ENCODE results near the gene AFF3. TPM values are rescaled to one million over a fixed set of nuclear protein-coding genes. Genes with fewer than 3 reads are reported as not detected.

Gene AFF3
- total and polyA plus RNA-seq, 10 of the 15 experiments (the other 5 are each of a cell fraction or from before 2014, with no cell fraction given): 0.26 to 5.5 (median 3.0) TPM

DNA sequence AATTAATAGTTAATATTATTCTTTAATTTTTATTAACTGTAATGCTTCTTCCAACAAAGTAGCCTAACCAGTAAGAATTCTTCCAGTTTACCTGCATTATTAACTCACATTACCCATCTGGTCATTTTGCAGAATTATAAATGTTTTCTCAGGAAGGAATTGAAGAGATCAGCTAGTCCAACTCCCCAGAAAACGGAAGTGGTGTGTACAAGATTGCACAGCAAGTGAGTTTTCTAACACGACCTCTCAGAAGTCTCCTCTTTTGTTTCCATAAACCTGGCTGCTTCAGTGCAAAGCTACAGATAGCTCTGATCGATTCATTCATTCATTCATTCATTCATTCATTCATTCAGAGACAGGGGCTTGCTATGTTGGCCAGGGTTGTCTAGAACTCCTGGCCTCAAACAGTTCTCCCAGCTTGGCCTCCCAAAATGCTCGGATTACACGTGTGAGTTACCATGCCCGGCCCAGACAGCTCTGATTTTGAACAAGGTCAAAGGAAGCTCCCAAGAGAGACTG lies 523.8 kb downstream of the AFF3 start (continued):
- TF ChIP-seq, protein P1, sequence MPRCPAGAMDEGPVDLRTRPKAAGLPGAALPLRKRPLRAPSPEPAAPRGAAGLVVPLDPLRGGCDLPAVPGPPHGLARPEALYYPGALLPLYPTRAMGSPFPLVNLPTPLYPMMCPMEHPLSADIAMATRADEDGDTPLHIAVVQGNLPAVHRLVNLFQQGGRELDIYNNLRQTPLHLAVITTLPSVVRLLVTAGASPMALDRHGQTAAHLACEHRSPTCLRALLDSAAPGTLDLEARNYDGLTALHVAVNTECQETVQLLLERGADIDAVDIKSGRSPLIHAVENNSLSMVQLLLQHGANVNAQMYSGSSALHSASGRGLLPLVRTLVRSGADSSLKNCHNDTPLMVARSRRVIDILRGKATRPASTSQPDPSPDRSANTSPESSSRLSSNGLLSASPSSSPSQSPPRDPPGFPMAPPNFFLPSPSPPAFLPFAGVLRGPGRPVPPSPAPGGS (IDR thresholded peaks at IDR 0.05; ENCODE audit: borderline replicate concordance, insufficient read depth, low read depth, low read length, poor library complexity, severe bottlenecking): no peak
- TF ChIP-seq BMI1 (IDR thresholded peaks at IDR 0.05; ENCODE audit: borderline replicate concordance) (no peak), CEBPB (IDR thresholded peaks at IDR 0.05; ENCODE audit: borderline replicate concordance in 1 of 2, low read depth in 2 of 2, low read length in 2 of 2) (no peak)

DNA sequence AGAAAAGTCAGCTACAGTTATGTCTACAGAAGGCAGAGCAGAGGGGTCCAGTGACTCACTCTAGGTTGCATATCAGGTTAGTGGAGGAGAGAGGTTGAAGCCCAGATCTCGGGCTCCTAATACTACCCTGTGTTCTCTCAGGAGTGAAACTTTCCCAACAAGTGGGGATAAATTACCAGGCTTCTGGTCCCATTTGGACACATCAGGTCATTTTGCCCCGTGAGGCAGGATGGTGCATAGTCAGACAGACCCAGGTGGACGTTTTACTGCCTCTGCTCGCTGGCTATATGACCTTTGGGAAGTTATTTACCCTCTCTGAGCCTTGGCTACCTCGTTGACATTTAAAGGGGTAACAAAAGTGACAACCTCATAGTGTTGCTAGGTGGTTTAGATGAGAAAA lies 524.6 kb downstream of the AFF3 start:
- Histone ChIP-seq H4K20me1 (ENCODE audit: control insufficient read depth, insufficient read depth) (no peaks in the 10 kb centered on the region), H3K36me3 (ENCODE audit: control insufficient read depth in 2 of 2, insufficient read depth in 2 of 2, low read length in 1 of 2) (no peaks in the 10 kb centered on the region), H3K4me1 (ENCODE audit: control insufficient read depth, insufficient read depth, low read length) (no peaks in the 10 kb centered on the region), H3K9me3 (replicated peaks; ENCODE audit: control insufficient read depth, insufficient read depth, low read length) (no peaks in the 10 kb centered on the region), H3K79me2 (ENCODE audit: control insufficient read depth, insufficient read depth, low read length) (no peaks in the 10 kb centered on the region), H3K27ac (ENCODE audit: control insufficient read depth, insufficient read depth) (no peak overlapping the region), H3K27me3 (replicated peaks in 1 of 2; ENCODE audit: control insufficient read depth in 2 of 2, insufficient read depth in 2 of 2, low read length in 1 of 2) (no peaks in the 10 kb centered on the region), H3K4me3 (no peak overlapping the region), H2AFZ (ENCODE audit: control insufficient read depth, low read depth, low read length) (no peak overlapping the region), H3K9ac (ENCODE audit: control insufficient read depth, insufficient read depth, low read length) (no peak overlapping the region), H3K4me2 (ENCODE audit: control insufficient read depth, insufficient read depth) (no peak overlapping the region)
- intact Hi-C loops (cut with micrococcal nuclease; ENCODE audit: unreplicated experiment): no loop called here
- ChIA-PET CTCF (no interaction called here), POLR2A (no interaction called here), SMC1A (ENCODE audit: uncharacterized antibody, unreplicated experiment) (no interaction called here), RAD21 (ENCODE audit: unreplicated experiment) (no interaction called here)
- in situ Hi-C loops (cut with MboI): no loop called here
- BruUV-seq (replicated peaks): no TSS peak
- FAIRE-seq: no peak
- WGBS (ENCODE audit: insufficient coverage, insufficient replicate concordance, low lambda C conversion rate, missing lambda C conversion rate): 11% methylated on average over 5 of the region's 5 CpGs
- no peak for ATAC-seq
- TF ChIP-seq FOXK2 (IDR thresholded peaks at IDR 0.05): no peak
- TF ChIP-seq ZNF207 (IDR thresholded peaks at IDR 0.05; ENCODE audit: borderline replicate concordance): no peak
- TF ChIP-seq, protein P2, sequence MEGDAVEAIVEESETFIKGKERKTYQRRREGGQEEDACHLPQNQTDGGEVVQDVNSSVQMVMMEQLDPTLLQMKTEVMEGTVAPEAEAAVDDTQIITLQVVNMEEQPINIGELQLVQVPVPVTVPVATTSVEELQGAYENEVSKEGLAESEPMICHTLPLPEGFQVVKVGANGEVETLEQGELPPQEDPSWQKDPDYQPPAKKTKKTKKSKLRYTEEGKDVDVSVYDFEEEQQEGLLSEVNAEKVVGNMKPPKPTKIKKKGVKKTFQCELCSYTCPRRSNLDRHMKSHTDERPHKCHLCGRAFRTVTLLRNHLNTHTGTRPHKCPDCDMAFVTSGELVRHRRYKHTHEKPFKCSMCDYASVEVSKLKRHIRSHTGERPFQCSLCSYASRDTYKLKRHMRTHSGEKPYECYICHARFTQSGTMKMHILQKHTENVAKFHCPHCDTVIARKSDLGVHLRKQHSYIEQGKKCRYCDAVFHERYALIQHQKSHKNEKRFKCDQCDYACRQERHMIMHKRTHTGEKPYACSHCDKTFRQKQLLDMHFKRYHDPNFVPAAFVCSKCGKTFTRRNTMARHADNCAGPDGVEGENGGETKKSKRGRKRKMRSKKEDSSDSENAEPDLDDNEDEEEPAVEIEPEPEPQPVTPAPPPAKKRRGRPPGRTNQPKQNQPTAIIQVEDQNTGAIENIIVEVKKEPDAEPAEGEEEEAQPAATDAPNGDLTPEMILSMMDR (IDR thresholded peaks at IDR 0.05 in 2 of 3, conservative IDR thresholded peaks at IDR 0.05 in 1 of 3; ENCODE audit: control insufficient read depth in 2 of 3, extremely low read depth in 1 of 3, insufficient read depth in 1 of 3, low read depth in 3 of 3, low read length in 3 of 3): no peak
- TF ChIP-seq, protein P3, sequence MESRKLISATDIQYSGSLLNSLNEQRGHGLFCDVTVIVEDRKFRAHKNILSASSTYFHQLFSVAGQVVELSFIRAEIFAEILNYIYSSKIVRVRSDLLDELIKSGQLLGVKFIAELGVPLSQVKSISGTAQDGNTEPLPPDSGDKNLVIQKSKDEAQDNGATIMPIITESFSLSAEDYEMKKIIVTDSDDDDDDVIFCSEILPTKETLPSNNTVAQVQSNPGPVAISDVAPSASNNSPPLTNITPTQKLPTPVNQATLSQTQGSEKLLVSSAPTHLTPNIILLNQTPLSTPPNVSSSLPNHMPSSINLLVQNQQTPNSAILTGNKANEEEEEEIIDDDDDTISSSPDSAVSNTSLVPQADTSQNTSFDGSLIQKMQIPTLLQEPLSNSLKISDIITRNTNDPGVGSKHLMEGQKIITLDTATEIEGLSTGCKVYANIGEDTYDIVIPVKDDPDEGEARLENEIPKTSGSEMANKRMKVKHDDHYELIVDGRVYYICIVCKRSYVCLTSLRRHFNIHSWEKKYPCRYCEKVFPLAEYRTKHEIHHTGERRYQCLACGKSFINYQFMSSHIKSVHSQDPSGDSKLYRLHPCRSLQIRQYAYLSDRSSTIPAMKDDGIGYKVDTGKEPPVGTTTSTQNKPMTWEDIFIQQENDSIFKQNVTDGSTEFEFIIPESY (IDR thresholded peaks at IDR 0.05): no peak
- TF ChIP-seq IRF4 (IDR thresholded peaks at IDR 0.05; ENCODE audit: low read depth, low read length): no peak
- no peak for DNase-seq (ENCODE audit: low read depth, low spot score)

All from GM12878 (cell line).